DOHH2 (cell line): ENCODE results near the gene ABLIM1.

Experiments
- EZH2phosphoT487 ChIP-seq: fragments of 200-600 bp; sonication (generic); IDR thresholded peaks from 2 replicates; pipeline ENCODE4 v1.6.1; 2017; ENCODE audit warnings: borderline replicate concordance, mild to moderate bottlenecking, antibody characterized with exemption, low read length, moderate library complexity, mixed read lengths
- TF ChIP-seq, protein P1 (sequence below): fragments of 200-600 bp; sonication (generic); IDR thresholded peaks from one replicate; pipeline ENCODE4 v1.5.1; 2014; ENCODE audit warnings: antibody characterized with exemption, mild to moderate bottlenecking, low read depth, low read length; ENCODE audit not compliant: poor library complexity, severe bottlenecking

DNA sequence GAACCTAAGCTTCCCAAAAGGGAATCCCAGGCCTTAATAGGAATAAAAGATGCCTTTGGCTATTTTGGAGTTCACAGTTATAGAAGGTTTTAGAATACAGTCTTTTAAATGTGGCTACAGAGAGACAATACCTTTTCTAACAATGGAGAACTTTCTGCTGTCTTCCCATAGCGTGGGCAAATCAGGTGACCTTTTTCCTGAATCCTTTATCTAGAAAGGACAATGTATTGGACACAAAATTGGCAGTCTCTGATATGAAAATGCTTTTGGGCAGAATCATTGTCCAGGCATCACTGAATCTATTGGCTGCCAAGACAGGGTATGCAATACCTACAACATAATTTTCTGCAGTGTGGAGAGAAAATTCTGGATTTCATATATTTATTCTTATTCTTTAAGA, 7.8 kb upstream of the ABLIM1 start:
- TF ChIP-seq, protein P1, sequence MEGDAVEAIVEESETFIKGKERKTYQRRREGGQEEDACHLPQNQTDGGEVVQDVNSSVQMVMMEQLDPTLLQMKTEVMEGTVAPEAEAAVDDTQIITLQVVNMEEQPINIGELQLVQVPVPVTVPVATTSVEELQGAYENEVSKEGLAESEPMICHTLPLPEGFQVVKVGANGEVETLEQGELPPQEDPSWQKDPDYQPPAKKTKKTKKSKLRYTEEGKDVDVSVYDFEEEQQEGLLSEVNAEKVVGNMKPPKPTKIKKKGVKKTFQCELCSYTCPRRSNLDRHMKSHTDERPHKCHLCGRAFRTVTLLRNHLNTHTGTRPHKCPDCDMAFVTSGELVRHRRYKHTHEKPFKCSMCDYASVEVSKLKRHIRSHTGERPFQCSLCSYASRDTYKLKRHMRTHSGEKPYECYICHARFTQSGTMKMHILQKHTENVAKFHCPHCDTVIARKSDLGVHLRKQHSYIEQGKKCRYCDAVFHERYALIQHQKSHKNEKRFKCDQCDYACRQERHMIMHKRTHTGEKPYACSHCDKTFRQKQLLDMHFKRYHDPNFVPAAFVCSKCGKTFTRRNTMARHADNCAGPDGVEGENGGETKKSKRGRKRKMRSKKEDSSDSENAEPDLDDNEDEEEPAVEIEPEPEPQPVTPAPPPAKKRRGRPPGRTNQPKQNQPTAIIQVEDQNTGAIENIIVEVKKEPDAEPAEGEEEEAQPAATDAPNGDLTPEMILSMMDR: no peak
- TF ChIP-seq EZH2phosphoT487: no peak
